H9 (cell line): ENCODE measurements around the gene ATP8A1. TPM values are rescaled to one million over a fixed set of nuclear protein-coding genes. Genes with fewer than 3 reads are reported as not detected.

Experiments
- DNase-seq: peaks from one replicate; pipeline ENCODE4 v3.0.0-alpha.2; 2017
- H2AFZ ChIP-seq: one replicate; pipeline ENCODE4 v1.6.1; 2013; ENCODE audit warnings: mild to moderate bottlenecking, low read length, control low read depth, moderate library complexity
- H2AK5ac ChIP-seq: 2 replicates; pipeline ENCODE4 v1.6.1; 2013; ENCODE audit warnings: low read length, control low read depth, mixed read lengths; ENCODE audit not compliant: insufficient read length
- H2BK120ac ChIP-seq: one replicate; pipeline ENCODE4 v1.6.1; 2013; ENCODE audit warnings: low read depth, mild to moderate bottlenecking, low read length, control low read depth, inconsistent platforms; ENCODE audit not compliant: poor library complexity, severe bottlenecking
- H2BK12ac ChIP-seq: 2 replicates; pipeline ENCODE4 v1.6.1; 2013; ENCODE audit warnings: low read length, control low read depth, mixed read lengths, low read depth; ENCODE audit not compliant: insufficient read length
- H2BK15ac ChIP-seq: 2 replicates; pipeline ENCODE4 v1.6.1; 2013; ENCODE audit warnings: low read depth, low read length, control low read depth
- H2BK20ac ChIP-seq: one replicate; pipeline ENCODE4 v1.6.1; 2013; ENCODE audit warnings: low read depth, mild to moderate bottlenecking, low read length, control low read depth, inconsistent platforms; ENCODE audit not compliant: poor library complexity, severe bottlenecking
- H2BK5ac ChIP-seq: 2 replicates; pipeline ENCODE4 v1.6.1; 2013; ENCODE audit warnings: low read length, control low read depth, mixed read lengths; ENCODE audit not compliant: insufficient read length
- H3K14ac ChIP-seq: 2 replicates; pipeline ENCODE4 v1.6.1; 2013; ENCODE audit warnings: low read length, control low read depth; ENCODE audit not compliant: insufficient read depth
- H3K18ac ChIP-seq: 2 replicates; pipeline ENCODE4 v1.6.1; 2013; ENCODE audit warnings: low read depth, mild to moderate bottlenecking, mixed read lengths, low read length, control low read depth; ENCODE audit not compliant: insufficient read length
- H3K23ac ChIP-seq: 2 replicates; pipeline ENCODE4 v1.6.1; 2013; ENCODE audit warnings: low read length, control low read depth, mixed read lengths, low read depth; ENCODE audit not compliant: insufficient read length
- H3K23me2 ChIP-seq: 2 replicates; pipeline ENCODE4 v1.6.1; 2013; ENCODE audit warnings: low read depth, mild to moderate bottlenecking, mixed read lengths, low read length, control low read depth; ENCODE audit not compliant: insufficient read length, poor library complexity, severe bottlenecking
- H3K27ac ChIP-seq: 2 replicates; pipeline ENCODE4 v1.5.1; 2013; ENCODE audit warnings: low read length, control low read depth, mixed read lengths, low read depth; ENCODE audit not compliant: insufficient read length
- H3K27me3 ChIP-seq: 2 replicates; pipeline ENCODE4 v1.6.1; 2013; ENCODE audit warnings: low read length, control low read depth, inconsistent platforms; ENCODE audit not compliant: insufficient read depth
- H3K4ac ChIP-seq: 2 replicates; pipeline ENCODE4 v1.6.1; 2013; ENCODE audit warnings: low read depth, mild to moderate bottlenecking, control low read depth, inconsistent platforms, low read length, moderate library complexity
- H3K4me1 ChIP-seq: 2 replicates; pipeline ENCODE4 v1.6.1; 2013; ENCODE audit warnings: low read length, control low read depth, inconsistent platforms; ENCODE audit not compliant: insufficient read depth
- H3K4me2 ChIP-seq: 2 replicates; pipeline ENCODE4 v1.6.1; 2013; ENCODE audit warnings: low read length, control low read depth, mixed read lengths; ENCODE audit not compliant: insufficient read length, insufficient read depth
- H3K56ac ChIP-seq: 2 replicates; pipeline ENCODE4 v1.6.1; 2013; ENCODE audit warnings: low read depth, mild to moderate bottlenecking, mixed read lengths, low read length, control low read depth; ENCODE audit not compliant: insufficient read length
- H3K79me1 ChIP-seq: 2 replicates; pipeline ENCODE4 v1.6.1; 2013; ENCODE audit warnings: low read depth, mild to moderate bottlenecking, moderate library complexity, low read length, control low read depth, inconsistent platforms; ENCODE audit not compliant: insufficient read depth, poor library complexity, severe bottlenecking
- H3K79me2 ChIP-seq: 2 replicates; pipeline ENCODE4 v1.6.1; 2013; ENCODE audit warnings: low read length, control low read depth, inconsistent platforms; ENCODE audit not compliant: insufficient read depth
- H3K9ac ChIP-seq: 2 replicates; pipeline ENCODE4 v1.6.1; 2013; ENCODE audit warnings: low read length, control low read depth, mixed read lengths; ENCODE audit not compliant: insufficient read length; ENCODE audit errors: extremely low read depth
- H3K9me3 ChIP-seq: one replicate; pipeline ENCODE4 v1.6.1; 2013; ENCODE audit warnings: low read depth, low read length, inconsistent platforms; ENCODE audit not compliant: control insufficient read depth
- H3T11ph ChIP-seq: one replicate; pipeline ENCODE4 v1.6.1; 2013; ENCODE audit warnings: mild to moderate bottlenecking, low read length, control low read depth, inconsistent platforms
- H4K20me1 ChIP-seq: one replicate; pipeline ENCODE4 v1.6.1; 2013; ENCODE audit not compliant: control insufficient read depth, insufficient read length, insufficient read depth
- H4K5ac ChIP-seq: 2 replicates; pipeline ENCODE4 v1.6.1; 2013; ENCODE audit warnings: low read depth, mild to moderate bottlenecking, mixed read lengths, low read length, control low read depth; ENCODE audit not compliant: insufficient read length
- H4K8ac ChIP-seq: replicated peaks from 2 replicates; pipeline ENCODE4 v1.6.1; 2013; ENCODE audit warnings: low read length, control low read depth, mixed read lengths, low read depth; ENCODE audit not compliant: insufficient read length
- H4K91ac ChIP-seq: 2 replicates; pipeline ENCODE4 v1.6.1; 2013; ENCODE audit warnings: low read depth, mild to moderate bottlenecking, moderate library complexity, mixed read lengths, low read length, control low read depth; ENCODE audit not compliant: insufficient read length
- H3K27ac Mint-ChIP-seq, 3 experiments: 2 replicates in 2 of 3; 3 replicates in 1 of 3; pipeline ENCODE4 v1.8.0; 2020 to 2021; ENCODE audit warnings: mixed read lengths in 3 of 3, mild to moderate bottlenecking in 1 of 3, moderate library complexity in 1 of 3
- H3K27me3 Mint-ChIP-seq: 2 replicates; pipeline ENCODE4 v1.8.0; 2021; ENCODE audit warnings: low read depth, mild to moderate bottlenecking, moderate library complexity, mixed read lengths
- H3K36me3 Mint-ChIP-seq, 3 experiments: 2 replicates in 2 of 3; 3 replicates in 1 of 3; pipeline ENCODE4 v1.8.0; 2020 to 2021; ENCODE audit warnings: low read depth in 3 of 3, mixed read lengths in 3 of 3; ENCODE audit not compliant: insufficient read depth in 1 of 3
- H3K4me1 Mint-ChIP-seq, 2 experiments: 2 replicates each; pipeline ENCODE4 v1.8.0; 2020; ENCODE audit warnings: mixed read lengths in 2 of 2
- H3K4me3 Mint-ChIP-seq, 2 experiments: 2 replicates in 1 of 2; 3 replicates in 1 of 2; pipeline ENCODE4 v1.8.0; 2020 to 2021; ENCODE audit warnings: mild to moderate bottlenecking in 2 of 2, mixed read lengths in 2 of 2, moderate library complexity in 1 of 2
- H3K9me3 Mint-ChIP-seq, 2 experiments: 2 replicates in 1 of 2; 3 replicates in 1 of 2; pipeline ENCODE4 v1.8.0; 2020; ENCODE audit warnings: mild to moderate bottlenecking in 2 of 2, mixed read lengths in 2 of 2, moderate library complexity in 1 of 2
- CTCF ChIP-seq: fragments of 200-600 bp; sonication (generic); conservative IDR thresholded peaks from 3 replicates; pipeline ENCODE4 v1.8.0; 2021; ENCODE audit warnings: antibody characterized with exemption, mild to moderate bottlenecking
- WGBS: extraction: QIAGEN DNeasy Blood & Tissue Kit; methylation state at CpG from one replicate; pipeline ENCODE4 v1.1.7; 2013; ENCODE audit warnings: missing lambda C conversion rate, low lambda C conversion rate, mixed read lengths; ENCODE audit not compliant: insufficient read length; ENCODE audit errors: extremely low coverage; 5-methylcytosine and 5-hydroxymethylcytosine counted together
- total RNA-seq: library from RNA; stranded (reverse); gene quantifications from 2 replicates; pipeline ENCODE4 v1.2.1, GENCODE V29; 2021

ATP8A1 gene
- total RNA-seq, 1 experiment from 2014 or later: 5.1 TPM

GRCh38 chr4:42436928-42437565 lies 219.9 kb downstream of the ATP8A1 start:
- no peak overlapping the region for H3K56ac ChIP-seq
- H2BK15ac ChIP-seq: no peak overlapping the region
- no peak overlapping the region for H3K4ac ChIP-seq
- H3K9me3 Mint-ChIP-seq: no peaks in the 10 kb centered on the region
- H3K27me3 ChIP-seq: no peaks in the 10 kb centered on the region
- no CpG with 5 or more reads among the region's 7 CpGs for WGBS
- H2AFZ ChIP-seq: no peak overlapping the region
- no peak overlapping the region for H3K14ac ChIP-seq
- no peak for DNase-seq
- H2AK5ac ChIP-seq: no peak overlapping the region
- H3K27me3 Mint-ChIP-seq: no peaks in the 10 kb centered on the region
- no peak overlapping the region for H2BK20ac ChIP-seq
- H3K18ac ChIP-seq: no peak overlapping the region
- H3K4me1 Mint-ChIP-seq: peaks cover 18 to 20% of the 10 kb centered on the region in 2 experiments
- H3K27ac Mint-ChIP-seq: no peak overlapping the region
- H3K36me3 Mint-ChIP-seq: peaks cover 0 to 6% (median 6%) of the 10 kb centered on the region in 3 experiments; a peak in 5 of 7 replicates
- no peak overlapping the region for H3K27ac ChIP-seq
- no peak overlapping the region for H3K9ac ChIP-seq
- peaks cover 5% of the 10 kb centered on the region for H3K4me1 ChIP-seq
- no peak overlapping the region for H4K8ac ChIP-seq
- H3K79me2 ChIP-seq: peaks cover 1% of the 10 kb centered on the region; the same call in 1 of the 2 replicates
- no peak overlapping the region for H3K4me2 ChIP-seq
- H3K9me3 ChIP-seq: no peaks in the 10 kb centered on the region
- H3K23me2 ChIP-seq: no peaks in the 10 kb centered on the region
- H3K4me3 Mint-ChIP-seq: no peak overlapping the region
- no peak overlapping the region for H3T11ph ChIP-seq
- H2BK5ac ChIP-seq: no peak overlapping the region
- no peak overlapping the region for H4K5ac ChIP-seq
- H2BK120ac ChIP-seq: no peak overlapping the region
- no peak overlapping the region for H4K91ac ChIP-seq
- no peaks in the 10 kb centered on the region for H3K79me1 ChIP-seq
- no peak overlapping the region for H2BK12ac ChIP-seq
- H3K23ac ChIP-seq: no peak overlapping the region
- no peak for TF ChIP-seq CTCF
- H4K20me1 ChIP-seq: no peaks in the 10 kb centered on the region
